A673 (cell line): ENCODE results near the gene RAB39B. TPM values are rescaled to one million over a fixed set of nuclear protein-coding genes. Genes with fewer than 3 reads are reported as not detected.

Experiments used
- BruUV-seq: library from RNA; stranded (reverse); fragments of 400-500 nt; replicated peaks from 2 replicates; lab custom pipeline; 2021; lab: Mats Ljungman, UMichigan
- CTCF ChIA-PET: fragments of 300-600 bp; sonication (Branson Sonifier 250); formaldehyde crosslinking; loops from one replicate; lab custom pipeline; 2022; ENCODE audit warnings: antibody characterized with exemption; lab: Charles Lee
- POLR2A ChIA-PET: fragments of 300-600 bp; sonication (Branson Sonifier 250); formaldehyde crosslinking; loops from one replicate; lab custom pipeline; 2022; ENCODE audit warnings: antibody characterized with exemption; ENCODE audit not compliant: low non-redundant PET; lab: Charles Lee
- DNase-seq: peaks from one replicate; pipeline ENCODE4 v3.0.0-alpha.2; 2015; ENCODE audit warnings: low spot score
- H3K27ac ChIP-seq: fragments of 200-600 bp; sonication (generic); 2 replicates; pipeline ENCODE4 v1.5.1; 2016; ENCODE audit warnings: mixed run types, low read depth, mild to moderate bottlenecking, mixed read lengths, antibody characterized with exemption, low read length; ENCODE audit not compliant: poor library complexity, severe bottlenecking
- H3K27me3 ChIP-seq: fragments of 200-600 bp; sonication (generic); replicated peaks from 2 replicates; pipeline ENCODE4 v1.6.1; 2017; ENCODE audit warnings: mixed run types, low read depth, mild to moderate bottlenecking, mixed read lengths, antibody characterized with exemption, low read length; ENCODE audit not compliant: insufficient read depth, poor library complexity
- H3K36me3 ChIP-seq: fragments of 200-600 bp; sonication (generic); 2 replicates; pipeline ENCODE4 v1.6.1; 2016; ENCODE audit warnings: mixed run types, mild to moderate bottlenecking, mixed read lengths, antibody characterized with exemption, low read length; ENCODE audit not compliant: insufficient read depth, poor library complexity, severe bottlenecking
- H3K4me1 ChIP-seq: fragments of 200-600 bp; sonication (generic); 2 replicates; pipeline ENCODE4 v1.6.1; 2017; ENCODE audit warnings: mixed run types, mild to moderate bottlenecking, mixed read lengths, antibody characterized with exemption, low read length; ENCODE audit not compliant: insufficient read depth, poor library complexity, severe bottlenecking
- H3K4me3 ChIP-seq: fragments of 200-600 bp; sonication (generic); 2 replicates; pipeline ENCODE4 v1.5.1; 2016; ENCODE audit warnings: low read depth, mixed run types, mild to moderate bottlenecking, mixed read lengths, low read length; ENCODE audit not compliant: poor library complexity, severe bottlenecking
- H3K9me3 ChIP-seq: fragments of 200-600 bp; sonication (generic); 2 replicates; pipeline ENCODE4 v1.6.1; 2016; ENCODE audit warnings: mixed run types, low read depth, mild to moderate bottlenecking, mixed read lengths, antibody characterized with exemption, low read length; ENCODE audit not compliant: poor library complexity, severe bottlenecking
- CTCF ChIP-seq: fragments of 300-800, 200-600 bp; sonication (generic); conservative IDR thresholded peaks from 2 replicates; pipeline ENCODE4 v1.5.1; 2017; ENCODE audit warnings: low read depth, mild to moderate bottlenecking, antibody characterized with exemption, low read length, moderate library complexity, mixed read lengths
- EZH2 ChIP-seq: fragments of 200-600 bp; sonication (generic); IDR thresholded peaks from 2 replicates; pipeline ENCODE4 v1.6.1; 2017; ENCODE audit warnings: borderline replicate concordance, low read depth, mild to moderate bottlenecking, mixed read lengths, antibody characterized with exemption, low read length; ENCODE audit not compliant: poor library complexity, severe bottlenecking
- intact Hi-C: fragments of 100-400 bp; cut with micrococcal nuclease; formaldehyde crosslinking; loops from one replicate; pipeline ENCODE4 v1.10.0; 2022; ENCODE audit not compliant: unreplicated experiment
- total RNA-seq: library from RNA; stranded (reverse); gene quantifications from 2 replicates; pipeline ENCODE4 v1.2.3, GENCODE V29; 2021

RAB39B gene
- total RNA-seq, 1 experiment from 2014 or later: 0.43 TPM

- ChIA-PET CTCF (no interaction called here), POLR2A (no interaction called here)
- Histone ChIP-seq H3K27me3 (no peaks in the 10 kb centered on the region), H3K27ac (no peak overlapping the region), H3K36me3 (no peaks in the 10 kb centered on the region), H3K4me1 (no peaks in the 10 kb centered on the region), H3K4me3 (no peak overlapping the region), H3K9me3 (no peaks in the 10 kb centered on the region)
- TF ChIP-seq CTCF (no peak), EZH2 (no peak)
- BruUV-seq: no TSS peak
- intact Hi-C loops: no loop called here
- no peak for DNase-seq
These were observed 50.6 kb downstream of the RAB39B start for GRCh38 chrX:155213731-155214130.

- no peak for TF ChIP-seq CTCF
- TF ChIP-seq EZH2: no peak
- DNase-seq: no peak
- H3K27ac ChIP-seq: no peak overlapping the region
- ChIA-PET CTCF (no interaction called here), POLR2A (no interaction called here)
- no peaks in the 10 kb centered on the region for H3K9me3 ChIP-seq
- no peak overlapping the region for H3K4me3 ChIP-seq
- H3K36me3 ChIP-seq: no peaks in the 10 kb centered on the region
- intact Hi-C loops: no loop called here
- no peaks in the 10 kb centered on the region for H3K4me1 ChIP-seq
- H3K27me3 ChIP-seq: no peaks in the 10 kb centered on the region
- no TSS peak for BruUV-seq
These were observed 53.1 kb downstream of the RAB39B start for GRCh38 chrX:155211208-155211607.

Other genes starting within 250 kb of the RAB39B start
- gene F8, start 241.8 kb downstream of the RAB39B start, total RNA-seq: 1.1 and 1.9 TPM in 2 replicates
- 78.1 and 84.6 TPM in 2 replicates for gene FUNDC2, start 237.6 kb downstream of the RAB39B start, total RNA-seq
- gene CMC4, start 193.4 kb downstream of the RAB39B start, total RNA-seq: 5.9 and 6.4 TPM in 2 replicates
- gene MTCP1, start 193.4 kb downstream of the RAB39B start, total RNA-seq: 19.8 and 21.0 TPM in 2 replicates
- 25.7 TPM in 2 replicates for gene BRCC3, start 193.0 kb downstream of the RAB39B start, total RNA-seq
- gene VBP1, start 48.0 kb downstream of the RAB39B start, total RNA-seq: 100 and 119 TPM in 2 replicates
- 1.7 and 2.7 TPM in 2 replicates for gene CLIC2, start 70.1 kb upstream of the RAB39B start, total RNA-seq
- not detected in 2 replicates for gene F8A2, start 117.6 kb upstream of the RAB39B start, total RNA-seq
- gene F8A3, start 194.1 kb upstream of the RAB39B start, total RNA-seq: 5.3 TPM in 2 replicates